Measurements from ENCODE around the gene ZNF175. TPM values are rescaled to one million over a fixed set of nuclear protein-coding genes. Genes with fewer than 3 reads are reported as not detected.

Gene ZNF175
- total RNA-seq, 1 donor from 2014 or later, result 7.3 TPM

GRCh38 chr19:51541458-51542357, 29.4 kb upstream of the ZNF175 start:
- TF ChIP-seq CTCF (IDR thresholded peaks at IDR 0.05; ENCODE audit: borderline replicate concordance), result no peak
- Histone ChIP-seq H3K4me3 (no peak overlapping the region), H3K27me3 (ENCODE audit: low read depth) (peaks cover 94% of the 10 kb centered on the region), H3K9me3 (replicated peaks) (no peaks in the 10 kb centered on the region), H3K27ac (replicated peaks) (no peak overlapping the region), H3K4me1 (no peaks in the 10 kb centered on the region), H3K36me3 (no peaks in the 10 kb centered on the region)
- intact Hi-C loops (cut with micrococcal nuclease), result no loop called here
- no peak for DNase-seq

GRCh38 chr19:51542699-51543098, 28.4 kb upstream of the ZNF175 start:
- no peak for DNase-seq
- intact Hi-C loops (cut with micrococcal nuclease), result no loop called here
- no peaks in the 10 kb centered on the region for H3K9me3 ChIP-seq (replicated peaks)
- no peak for TF ChIP-seq CTCF (IDR thresholded peaks at IDR 0.05; ENCODE audit: borderline replicate concordance)
- no peak overlapping the region for H3K27ac ChIP-seq (replicated peaks)
- H3K27me3 ChIP-seq (ENCODE audit: low read depth), result peaks cover 94% of the 10 kb centered on the region
- H3K4me3 ChIP-seq, result no peak overlapping the region
- no peaks in the 10 kb centered on the region for H3K36me3 ChIP-seq
- H3K4me1 ChIP-seq, result no peaks in the 10 kb centered on the region

- Histone ChIP-seq H3K36me3 (no peaks in the 10 kb centered on the region), H3K4me1 (no peaks in the 10 kb centered on the region), H3K9me3 (replicated peaks) (no peaks in the 10 kb centered on the region), H3K27ac (replicated peaks) (no peak overlapping the region), H3K27me3 (ENCODE audit: low read depth) (peaks cover 94% of the 10 kb centered on the region), H3K4me3 (no peak overlapping the region)
- intact Hi-C loops (cut with micrococcal nuclease), result no loop called here
- no peak for TF ChIP-seq CTCF (IDR thresholded peaks at IDR 0.05; ENCODE audit: borderline replicate concordance)
- no peak for DNase-seq
Measured at GRCh38 chr19:51544038-51544437, 27.0 kb upstream of the ZNF175 start.

GRCh38 chr19:51546107-51546649, 24.9 kb upstream of the ZNF175 start:
- no peak for TF ChIP-seq CTCF (IDR thresholded peaks at IDR 0.05; ENCODE audit: borderline replicate concordance)
- peaks cover 95% of the 10 kb centered on the region for H3K27me3 ChIP-seq (ENCODE audit: low read depth)
- no peak for DNase-seq
- H3K36me3 ChIP-seq, result no peaks in the 10 kb centered on the region
- no peaks in the 10 kb centered on the region for H3K4me1 ChIP-seq
- no peak overlapping the region for H3K4me3 ChIP-seq
- intact Hi-C loops (cut with micrococcal nuclease), result no loop called here
- H3K9me3 ChIP-seq (replicated peaks), result no peaks in the 10 kb centered on the region
- H3K27ac ChIP-seq (replicated peaks), result no peak overlapping the region

GRCh38 chr19:51546650-51547396, 24.3 kb upstream of the ZNF175 start:
- intact Hi-C loops (cut with micrococcal nuclease), result no loop called here
- DNase-seq, result no peak
- Histone ChIP-seq H3K4me1 (no peaks in the 10 kb centered on the region), H3K27ac (replicated peaks) (no peak overlapping the region), H3K36me3 (no peaks in the 10 kb centered on the region), H3K4me3 (no peak overlapping the region), H3K27me3 (ENCODE audit: low read depth) (peaks cover 97% of the 10 kb centered on the region), H3K9me3 (replicated peaks) (no peaks in the 10 kb centered on the region)
- no peak for TF ChIP-seq CTCF (IDR thresholded peaks at IDR 0.05; ENCODE audit: borderline replicate concordance)
